ENCODE results near the gene TTC34. TPM values are rescaled to one million over a fixed set of nuclear protein-coding genes. Genes with fewer than 3 reads are reported as not detected.

The TTC34 gene
- total RNA-seq, 1 experiment from 2014 or later, result 0.79 TPM

- POLR2A ChIA-PET, result no interaction called here
These were observed 10.0 kb upstream of the TTC34 start for GRCh38 chr1:2811533-2811918.

DNA sequence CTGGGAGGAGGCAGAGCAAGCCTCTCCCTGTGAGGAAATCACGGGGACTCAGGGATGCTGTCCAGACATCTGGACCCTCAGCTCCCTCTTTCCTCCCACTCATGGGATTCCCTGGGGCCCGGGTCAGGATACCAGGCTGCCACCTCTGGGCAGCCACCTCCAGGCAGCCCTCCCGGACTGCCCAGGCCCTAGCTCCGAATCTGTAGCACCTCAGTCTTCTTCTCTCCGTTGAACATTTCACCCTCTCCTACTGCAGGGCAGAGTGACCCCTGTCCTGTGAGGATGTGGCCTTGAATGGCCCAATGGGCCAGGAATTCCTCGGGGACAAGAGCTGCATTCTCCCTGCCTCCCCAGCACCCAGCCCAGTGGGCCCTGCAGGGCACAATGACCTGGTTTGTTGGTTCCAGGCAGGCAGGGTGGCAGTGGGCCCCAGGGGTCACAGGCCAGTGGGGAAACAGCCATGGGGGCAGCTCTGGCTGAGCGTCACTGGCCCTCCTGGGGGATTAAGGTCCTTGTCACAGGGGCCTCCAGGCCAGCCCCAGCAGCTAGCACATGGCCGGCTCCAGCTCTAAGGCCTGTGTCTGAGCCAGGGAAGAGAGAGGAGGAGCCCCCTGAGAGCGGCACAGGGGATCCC is 9.5 kb upstream of the TTC34 start:
- Mint-ChIP-seq H3K4me3 (ENCODE audit: unreplicated experiment) (no peak overlapping the region), H3K27ac (ENCODE audit: unreplicated experiment) (no peak overlapping the region), H3K9me3 (ENCODE audit: unreplicated experiment) (no peaks in the 10 kb centered on the region), H3K27me3 (ENCODE audit: insufficient read depth, unreplicated experiment) (peaks cover 9% of the 10 kb centered on the region), H3K36me3 (ENCODE audit: insufficient read depth, unreplicated experiment) (no peaks in the 10 kb centered on the region), H3K4me1 (ENCODE audit: low read depth, unreplicated experiment) (no peaks in the 10 kb centered on the region)
- intact Hi-C loops (cut with micrococcal nuclease; ENCODE audit: unreplicated experiment), result no loop called here
- BruUV-seq (replicated peaks), result no TSS peak
- CTCF ChIA-PET, result no interaction called here
- POLR2A ChIA-PET, result no interaction called here
- Histone ChIP-seq H3K27me3 (replicated peaks; ENCODE audit: control insufficient read depth, insufficient read depth, low read length) (no peaks in the 10 kb centered on the region), H3K9me3 (no peaks in the 10 kb centered on the region), H3K36me3 (ENCODE audit: control insufficient read depth, insufficient read depth, low read length) (no peaks in the 10 kb centered on the region), H3K4me3 (ENCODE audit: low read depth, low read length) (no peak overlapping the region), H3K4me1 (no peaks in the 10 kb centered on the region)
- no peak for DNase-seq
- TF ChIP-seq CTCF (IDR thresholded peaks at IDR 0.05; ENCODE audit: insufficient read depth in 1 of 2, low read depth in 1 of 2, low read length in 1 of 2, severe bottlenecking in 1 of 2, unreplicated experiment in 1 of 2), result no peak

More at GRCh38 chr1:2811533-2811918, 10.0 kb upstream of the TTC34 start:
- DNase-seq, result no peak
- intact Hi-C loops (cut with micrococcal nuclease; ENCODE audit: unreplicated experiment), result no loop called here
- Histone ChIP-seq H3K36me3 (ENCODE audit: control insufficient read depth, insufficient read depth, low read length) (no peaks in the 10 kb centered on the region), H3K27me3 (replicated peaks; ENCODE audit: control insufficient read depth, insufficient read depth, low read length) (no peaks in the 10 kb centered on the region), H3K9me3 (no peaks in the 10 kb centered on the region), H3K4me1 (no peaks in the 10 kb centered on the region), H3K4me3 (ENCODE audit: low read depth, low read length) (no peak overlapping the region)
- H3K4me3 Mint-ChIP-seq (ENCODE audit: unreplicated experiment), result no peak overlapping the region
- H3K9me3 Mint-ChIP-seq (ENCODE audit: unreplicated experiment), result no peaks in the 10 kb centered on the region
- H3K36me3 Mint-ChIP-seq (ENCODE audit: insufficient read depth, unreplicated experiment), result no peaks in the 10 kb centered on the region
- no peak for TF ChIP-seq CTCF (IDR thresholded peaks at IDR 0.05; ENCODE audit: insufficient read depth in 1 of 2, low read depth in 1 of 2, low read length in 1 of 2, severe bottlenecking in 1 of 2, unreplicated experiment in 1 of 2)
- no TSS peak for BruUV-seq (replicated peaks)
- CTCF ChIA-PET, result no interaction called here
- no peaks in the 10 kb centered on the region for H3K4me1 Mint-ChIP-seq (ENCODE audit: low read depth, unreplicated experiment)
- no peak overlapping the region for H3K27ac Mint-ChIP-seq (ENCODE audit: unreplicated experiment)
- H3K27me3 Mint-ChIP-seq (ENCODE audit: insufficient read depth, unreplicated experiment), result peaks cover 8% of the 10 kb centered on the region

- intact Hi-C loops (cut with micrococcal nuclease; ENCODE audit: unreplicated experiment), result no loop called here
- H3K9me3 Mint-ChIP-seq (ENCODE audit: unreplicated experiment), result no peaks in the 10 kb centered on the region
- H3K9me3 ChIP-seq, result no peaks in the 10 kb centered on the region
These were observed 8.8 kb upstream of the TTC34 start for GRCh38 chr1:2810281-2810680.

More at GRCh38 chr1:2810281-2810680, 8.8 kb upstream of the TTC34 start:
- no peak for DNase-seq
- no peak overlapping the region for H3K27ac Mint-ChIP-seq (ENCODE audit: unreplicated experiment)
- H3K4me1 Mint-ChIP-seq (ENCODE audit: low read depth, unreplicated experiment), result no peaks in the 10 kb centered on the region
- BruUV-seq (replicated peaks), result no TSS peak
- CTCF ChIA-PET, result no interaction called here
- no peak overlapping the region for H3K4me3 Mint-ChIP-seq (ENCODE audit: unreplicated experiment)
- Histone ChIP-seq H3K4me1 (no peaks in the 10 kb centered on the region), H3K4me3 (ENCODE audit: low read depth, low read length) (no peak overlapping the region), H3K27me3 (replicated peaks; ENCODE audit: control insufficient read depth, insufficient read depth, low read length) (no peaks in the 10 kb centered on the region), H3K36me3 (ENCODE audit: control insufficient read depth, insufficient read depth, low read length) (no peaks in the 10 kb centered on the region)
- H3K36me3 Mint-ChIP-seq (ENCODE audit: insufficient read depth, unreplicated experiment), result no peaks in the 10 kb centered on the region
- H3K27me3 Mint-ChIP-seq (ENCODE audit: insufficient read depth, unreplicated experiment), result peaks cover 11% of the 10 kb centered on the region
- POLR2A ChIA-PET, result no interaction called here
- no peak for TF ChIP-seq CTCF (IDR thresholded peaks at IDR 0.05; ENCODE audit: insufficient read depth in 1 of 2, low read depth in 1 of 2, low read length in 1 of 2, severe bottlenecking in 1 of 2, unreplicated experiment in 1 of 2)
